ENCODE measurements around the gene ANAPC2. TPM values are rescaled to one million over a fixed set of nuclear protein-coding genes. Genes with fewer than 3 reads are reported as not detected.

The ANAPC2 gene
- total and polyA plus RNA-seq, 12 donors, result 23.7 to 69.6 (median 27.7) TPM

GRCh38 chr9:137233143-137233980, 45.0 kb upstream of the ANAPC2 start:
- DNase-seq, result no peak
- no peak overlapping the region for H3K27ac ChIP-seq
- WGBS, 2 donors, result 77% methylated on average over 40 of the region's 40 CpGs
- no peak for TF ChIP-seq CTCF (IDR thresholded peaks at IDR 0.05)
- H3K27me3 ChIP-seq, result peaks cover 16 to 65% (median 60%) of the 10 kb centered on the region in 7 donors
- no peaks in the 10 kb centered on the region for H3K36me3 ChIP-seq
- no peak for ATAC-seq
- intact Hi-C loops (cut with DNase I), result loop anchor here in 1 of 10 donors (10.0 kb wide), 1 partner anchor 449 kb away; no protein-coding TSS in a partner anchor
- no peaks in the 10 kb centered on the region for H3K9me3 ChIP-seq
- H3K4me1 ChIP-seq, result peaks cover 11 to 28% (median 18%) of the 10 kb centered on the region in 9 donors
- no peak overlapping the region for H3K4me3 ChIP-seq

DNA sequence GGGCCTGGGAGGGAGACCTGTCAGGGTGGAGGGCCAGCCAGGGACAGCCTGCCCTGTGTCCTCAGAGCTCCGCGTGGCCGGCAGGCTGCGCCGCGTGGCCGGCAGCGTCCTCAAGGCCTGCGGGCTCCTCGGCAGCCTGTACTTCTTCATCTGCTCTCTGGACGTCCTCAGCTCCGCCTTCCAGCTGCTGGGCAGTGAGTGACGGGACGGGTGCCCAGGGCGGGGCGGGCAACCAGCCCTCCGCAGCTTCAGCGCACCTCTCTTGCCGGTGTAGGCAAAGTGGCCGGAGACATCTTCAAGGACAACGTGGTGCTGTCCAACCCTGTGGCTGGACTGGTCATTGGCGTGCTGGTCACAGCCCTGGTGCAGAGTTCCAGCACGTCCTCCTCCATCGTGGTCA, 44.1 kb upstream of the ANAPC2 start:
- intact Hi-C loops (cut with DNase I), result loop anchor here in 1 of 10 donors (10.0 kb wide), 1 partner anchor 448 kb away; no protein-coding TSS in a partner anchor

GRCh38 chr9:137232101-137232500, 43.7 kb upstream of the ANAPC2 start:
- Histone ChIP-seq H3K27ac (no peak overlapping the region), H3K4me3 (no peak overlapping the region), H3K4me1 (peaks cover 9 to 22% (median 14%) of the 10 kb centered on the region in 9 donors), H3K27me3 (peaks cover 16 to 69% (median 64%) of the 10 kb centered on the region in 7 donors), H3K36me3 (no peaks in the 10 kb centered on the region), H3K9me3 (no peaks in the 10 kb centered on the region)
- no peak for TF ChIP-seq CTCF (IDR thresholded peaks at IDR 0.05)
- intact Hi-C loops (cut with DNase I), result loop anchor here in 1 of 10 donors (10.0 kb wide), 1 partner anchor 447 kb away; no protein-coding TSS in a partner anchor
- 61 to 78% methylated on average over 10 of the region's 10 CpGs for WGBS, 2 donors
- no peak for ATAC-seq
- DNase-seq, result no peak

More for the DNA sequence above, 44.1 kb upstream of the ANAPC2 start:
- H3K27me3 ChIP-seq, result peaks cover 16 to 69% (median 64%) of the 10 kb centered on the region in 7 donors
- H3K4me3 ChIP-seq, result no peak overlapping the region
- H3K9me3 ChIP-seq, result no peaks in the 10 kb centered on the region
- H3K4me1 ChIP-seq, result peaks cover 11 to 21% (median 16%) of the 10 kb centered on the region in 9 donors
- H3K36me3 ChIP-seq, result no peaks in the 10 kb centered on the region
- TF ChIP-seq CTCF (IDR thresholded peaks at IDR 0.05), result no peak
- H3K27ac ChIP-seq, result no peak overlapping the region
- 69 to 83% methylated on average over 24 of the region's 24 CpGs for WGBS, 2 donors
- DNase-seq (no peak), ATAC-seq (no peak)

DNA sequence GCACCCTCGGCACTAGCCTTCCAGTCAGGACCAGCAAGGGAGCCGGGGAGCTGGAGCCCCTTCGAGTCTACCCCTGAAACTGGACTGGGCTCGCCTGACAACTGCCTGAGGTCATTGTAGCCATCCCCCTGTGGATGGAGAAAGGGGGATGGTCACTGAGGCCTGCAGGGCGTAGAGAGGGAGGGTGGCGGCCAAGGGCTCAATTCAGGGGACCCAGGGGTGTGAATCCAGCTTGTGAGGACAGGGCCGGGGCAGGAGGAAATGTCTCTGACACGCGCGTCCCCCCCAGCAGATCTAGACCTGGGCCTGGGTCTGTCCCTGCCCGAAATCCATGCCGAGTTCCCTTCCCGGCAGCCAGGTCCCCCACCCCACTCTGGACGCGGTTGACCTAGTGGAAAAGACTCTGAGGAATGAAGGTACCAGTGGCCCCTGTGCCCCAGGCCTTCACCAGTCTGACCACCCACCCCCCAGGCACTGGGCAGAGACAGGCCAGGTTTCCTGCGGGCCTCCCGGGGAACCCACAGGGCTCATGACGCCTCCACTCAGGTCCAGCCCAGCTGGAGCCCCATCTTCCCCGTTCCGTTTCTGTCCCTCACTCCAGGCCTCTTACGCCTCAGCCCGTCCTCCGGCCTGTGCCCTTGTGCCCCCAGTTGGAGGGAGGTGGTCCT, 43.1 kb upstream of the ANAPC2 start:
- intact Hi-C loops (cut with DNase I), result loop anchor here in 1 of 10 donors (10.0 kb wide), 1 partner anchor 447 kb away; no protein-coding TSS in a partner anchor
- WGBS, 2 donors, result 79 to 83% methylated on average over 23 of the region's 23 CpGs
- peaks cover 16 to 69% (median 64%) of the 10 kb centered on the region in 7 donors for H3K27me3 ChIP-seq

More for the DNA sequence above, 43.1 kb upstream of the ANAPC2 start:
- no peak overlapping the region for H3K27ac ChIP-seq
- TF ChIP-seq CTCF (IDR thresholded peaks at IDR 0.05), result no peak
- no peaks in the 10 kb centered on the region for H3K36me3 ChIP-seq
- H3K4me3 ChIP-seq, result no peak overlapping the region
- no peaks in the 10 kb centered on the region for H3K9me3 ChIP-seq
- ATAC-seq, result no peak
- DNase-seq, result no peak
- H3K4me1 ChIP-seq, result peaks cover 3 to 17% (median 8%) of the 10 kb centered on the region in 9 donors

All from heart right ventricle (tissue), 16 donors.